OCI-LY3 (cell line): ENCODE data around the gene ATP11B.

Experiments used
- H2AFZ ChIP-seq: fragments of 200-600, 300-600 bp; shearing (Covaris generic); 2 replicates; pipeline ENCODE4 v1.6.0; 2014; ENCODE audit warnings: antibody characterized with exemption, low read depth, low read length
- H3K27ac ChIP-seq: fragments of 200-600, 300-600 bp; sonication (generic); 2 replicates; pipeline ENCODE4 v1.5.1; 2014; ENCODE audit warnings: mild to moderate bottlenecking, low read length, moderate library complexity, mixed read lengths
- H3K27me3 ChIP-seq: fragments of 200-600, 300-600 bp; sonication (generic); 2 replicates; pipeline ENCODE4 v1.6.1; 2014; ENCODE audit warnings: low read depth, low read length, mixed read lengths
- H3K36me3 ChIP-seq: fragments of 200-600, 300-600 bp; sonication (generic); replicated peaks from 2 replicates; pipeline ENCODE3; 2014; ENCODE audit warnings: low read depth, low read length, mixed read lengths
- H3K4me1 ChIP-seq: fragments of 300-600, 200-600 bp; sonication (generic); 2 replicates; pipeline ENCODE4 v1.6.1; 2014; ENCODE audit warnings: low read length, mixed read lengths
- H3K4me2 ChIP-seq: fragments of 200-600, 300-600 bp; sonication (generic); 2 replicates; pipeline ENCODE4 v1.6.1; 2014; ENCODE audit warnings: low read length, mixed read lengths
- H3K4me3 ChIP-seq: fragments of 300-600, 200-600 bp; sonication (generic); 2 replicates; pipeline ENCODE4 v1.5.1; 2014; ENCODE audit warnings: antibody characterized with exemption, mild to moderate bottlenecking, low read length, moderate library complexity
- H3K79me2 ChIP-seq: fragments of 300-600, 200-600 bp; shearing (Covaris generic); 2 replicates; pipeline ENCODE4 v1.6.1; 2014; ENCODE audit warnings: mild to moderate bottlenecking, low read length, mixed read lengths
- H3K9ac ChIP-seq: fragments of 300-600, 200-600 bp; shearing (Covaris generic); 2 replicates; pipeline ENCODE4 v1.6.0; 2014; ENCODE audit warnings: mild to moderate bottlenecking, low read length, moderate library complexity
- H3K9me3 ChIP-seq: fragments of 200-600, 300-600 bp; shearing (Covaris generic); 2 replicates; pipeline ENCODE4 v1.6.1; 2014; ENCODE audit warnings: low read length, mixed read lengths; ENCODE audit not compliant: insufficient read depth
- H4K20me1 ChIP-seq: fragments of 200-600, 300-600 bp; sonication (generic); 2 replicates; pipeline ENCODE4 v1.6.1; 2016; ENCODE audit warnings: low read length, mixed read lengths; ENCODE audit not compliant: insufficient read depth
- CTCF ChIP-seq: fragments of 200-600, 300-600 bp; sonication (generic); IDR thresholded peaks from 2 replicates; pipeline ENCODE4 v1.5.1; 2014; ENCODE audit warnings: antibody characterized with exemption, low read length, low read depth
- EZH2phosphoT487 ChIP-seq: fragments of 200-600 bp; shearing (Covaris generic); IDR thresholded peaks from 2 replicates; pipeline ENCODE4 v1.6.1; 2018; ENCODE audit warnings: antibody characterized with exemption, mixed run types, low read depth

ATP11B gene

GRCh38 chr3:182892226-182892625 is 98.9 kb downstream of the ATP11B start:
- no peak for TF ChIP-seq EZH2phosphoT487
- no peak for TF ChIP-seq CTCF
- H2AFZ ChIP-seq = no peak overlapping the region
- no peaks in the 10 kb centered on the region for H3K4me1 ChIP-seq
- no peaks in the 10 kb centered on the region for H4K20me1 ChIP-seq
- no peaks in the 10 kb centered on the region for H3K9me3 ChIP-seq
- H3K9ac ChIP-seq = no peak overlapping the region
- no peak overlapping the region for H3K4me3 ChIP-seq
- no peaks in the 10 kb centered on the region for H3K79me2 ChIP-seq
- H3K27me3 ChIP-seq = no peaks in the 10 kb centered on the region
- H3K4me2 ChIP-seq = no peak overlapping the region
- no peak overlapping the region for H3K27ac ChIP-seq
- H3K36me3 ChIP-seq = peaks cover 18% of the 10 kb centered on the region

DNA sequence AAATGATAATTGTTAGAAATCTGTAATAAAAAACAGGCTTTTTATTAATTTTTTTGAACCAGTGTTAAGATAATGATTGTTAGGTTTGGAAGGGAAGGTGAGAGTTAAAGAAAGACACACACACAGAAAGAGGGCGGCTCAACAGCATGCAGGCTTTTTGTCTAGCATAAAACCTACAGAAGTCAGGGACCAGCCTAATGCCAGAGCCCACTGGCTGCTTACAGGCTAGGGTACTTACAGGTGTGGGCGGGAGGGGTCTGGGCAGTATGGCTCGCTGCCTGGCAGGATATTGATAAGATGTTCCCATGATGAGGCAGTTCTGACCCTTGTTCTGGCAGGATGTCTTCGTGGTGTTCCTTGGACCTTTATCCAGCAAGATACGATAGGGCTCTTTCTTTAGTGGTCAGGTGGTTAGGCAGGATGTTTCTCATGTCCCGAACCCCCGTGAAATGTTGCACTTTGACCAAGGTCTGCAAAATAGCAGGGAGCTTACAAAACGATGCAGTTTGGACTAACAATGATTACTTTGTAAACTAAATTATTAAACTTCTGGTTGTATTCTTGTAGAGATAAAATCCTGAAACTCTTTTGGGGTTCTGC is 102.3 kb downstream of the ATP11B start:
- no peaks in the 10 kb centered on the region for H3K4me1 ChIP-seq
- H3K36me3 ChIP-seq = peaks cover 4% of the 10 kb centered on the region
- no peaks in the 10 kb centered on the region for H3K79me2 ChIP-seq
- no peak overlapping the region for H3K27ac ChIP-seq
- no peak overlapping the region for H3K4me2 ChIP-seq
- H4K20me1 ChIP-seq = no peaks in the 10 kb centered on the region
- H3K4me3 ChIP-seq = no peak overlapping the region
- H2AFZ ChIP-seq = no peak overlapping the region
- no peaks in the 10 kb centered on the region for H3K27me3 ChIP-seq
- TF ChIP-seq EZH2phosphoT487 (no peak), CTCF (no peak)
- no peaks in the 10 kb centered on the region for H3K9me3 ChIP-seq
- H3K9ac ChIP-seq = no peak overlapping the region

- H3K36me3 ChIP-seq = no peaks in the 10 kb centered on the region
- H3K27ac ChIP-seq = no peak overlapping the region
- H3K4me2 ChIP-seq = no peak overlapping the region
- no peak overlapping the region for H3K4me3 ChIP-seq
- H3K79me2 ChIP-seq = no peaks in the 10 kb centered on the region
- no peak overlapping the region for H2AFZ ChIP-seq
- H3K9ac ChIP-seq = no peak overlapping the region
- TF ChIP-seq CTCF (no peak), EZH2phosphoT487 (no peak)
- H4K20me1 ChIP-seq = no peaks in the 10 kb centered on the region
- no peaks in the 10 kb centered on the region for H3K4me1 ChIP-seq
- H3K27me3 ChIP-seq = no peaks in the 10 kb centered on the region
- no peaks in the 10 kb centered on the region for H3K9me3 ChIP-seq
Observed at GRCh38 chr3:182896553-182896952, 103.2 kb downstream of the ATP11B start.

GRCh38 chr3:182902236-182902635 is 108.9 kb downstream of the ATP11B start:
- no peak overlapping the region for H3K27ac ChIP-seq
- peaks cover 12% of the 10 kb centered on the region for H3K4me1 ChIP-seq
- H3K4me2 ChIP-seq = no peak overlapping the region
- peaks cover 2% of the 10 kb centered on the region for H3K36me3 ChIP-seq
- no peak overlapping the region for H2AFZ ChIP-seq
- H3K4me3 ChIP-seq = no peak overlapping the region
- peaks cover 4% of the 10 kb centered on the region; the same call in 1 of the 2 replicates for H4K20me1 ChIP-seq
- TF ChIP-seq EZH2phosphoT487 = no peak
- TF ChIP-seq CTCF = no peak
- H3K27me3 ChIP-seq = no peaks in the 10 kb centered on the region
- H3K9ac ChIP-seq = no peak overlapping the region
- H3K79me2 ChIP-seq = no peaks in the 10 kb centered on the region
- H3K9me3 ChIP-seq = no peaks in the 10 kb centered on the region
